Activated T-cell treated with anti-CD3 and anti-CD28 coated beads, Interleukin-2, amount 50 U/mL, for 72 hours (primary cell): ENCODE data around the gene MGRN1. TPM values are rescaled to one million over a fixed set of nuclear protein-coding genes. Genes with fewer than 3 reads are reported as not detected.

Experiments used
- ATAC-seq, 2 donors: fragments of 150-1000 bp; cut with Tn5 transposase; replicated peaks in 1 of 2; 2 replicates each; pipeline ENCODE4 v1.10.0; 2021; ENCODE audit warnings: moderate library complexity in 2 of 2, mild to moderate bottlenecking in 1 of 2
- DNase-seq, 2 donors: peaks; one replicate each; pipeline ENCODE4 v3.0.0; 2021 to 2022; ENCODE audit warnings: mixed read lengths in 1 of 2
- H3K27ac Mint-ChIP-seq: one replicate; pipeline ENCODE4 v1.8.0; 2022; ENCODE audit warnings: mild to moderate bottlenecking, moderate library complexity, mixed read lengths
- H3K27me3 Mint-ChIP-seq: one replicate; pipeline ENCODE4 v1.8.0; 2022; ENCODE audit warnings: low read depth, mixed read lengths
- H3K36me3 Mint-ChIP-seq, 2 donors: one replicate each; pipeline ENCODE4 v1.8.0; 2022; ENCODE audit warnings: mixed read lengths in 2 of 2, mild to moderate bottlenecking in 1 of 2; ENCODE audit not compliant: insufficient read depth in 2 of 2
- H3K4me1 Mint-ChIP-seq: one replicate; pipeline ENCODE4 v1.8.0; 2022; ENCODE audit warnings: low read depth, mixed read lengths
- H3K4me3 Mint-ChIP-seq, 2 donors: one replicate each; pipeline ENCODE4 v1.8.0; 2022; ENCODE audit warnings: mild to moderate bottlenecking in 2 of 2, mixed read lengths in 2 of 2, moderate library complexity in 2 of 2
- H3K9me3 Mint-ChIP-seq, 2 donors: one replicate each; pipeline ENCODE4 v1.8.0; 2022; ENCODE audit warnings: mixed read lengths in 2 of 2
- total RNA-seq, 2 donors: library from RNA; stranded (reverse); gene quantifications; one replicate each; pipeline ENCODE4 v1.2.3, GENCODE V29; 2022

Gene MGRN1
- total RNA-seq, 2 donors from 2014 or later = 107 to 116 TPM

GRCh38 chr16:4695473-4696171 lies 71.0 kb downstream of the MGRN1 start:
- Mint-ChIP-seq H3K36me3 (peaks cover 0 to 4% of the 10 kb centered on the region in 2 donors), H3K27me3 (no peaks in the 10 kb centered on the region), H3K4me1 (peaks cover 27% of the 10 kb centered on the region), H3K27ac (peak overlapping the region; percentile 44), H3K9me3 (no peaks in the 10 kb centered on the region), H3K4me3 (peak overlapping the region; percentile 34 to 81)
- DNase-seq = no peak
- no peak for ATAC-seq

- H3K9me3 Mint-ChIP-seq = no peaks in the 10 kb centered on the region
- H3K27ac Mint-ChIP-seq = no peak overlapping the region
- peaks cover 0 to 4% of the 10 kb centered on the region in 2 donors for H3K36me3 Mint-ChIP-seq
- no peak for ATAC-seq
- H3K4me3 Mint-ChIP-seq = no peak overlapping the region
- peaks cover 29% of the 10 kb centered on the region for H3K4me1 Mint-ChIP-seq
- DNase-seq = no peak
- no peaks in the 10 kb centered on the region for H3K27me3 Mint-ChIP-seq
These were observed 71.7 kb downstream of the MGRN1 start for GRCh38 chr16:4696172-4696904.

GRCh38 chr16:4696905-4697847 lies 72.5 kb downstream of the MGRN1 start:
- DNase-seq (no peak), ATAC-seq (no peak)
- H3K27ac Mint-ChIP-seq = no peak overlapping the region
- H3K4me3 Mint-ChIP-seq = no peak overlapping the region
- peaks cover 0 to 4% of the 10 kb centered on the region in 2 donors for H3K36me3 Mint-ChIP-seq
- no peaks in the 10 kb centered on the region for H3K27me3 Mint-ChIP-seq
- H3K9me3 Mint-ChIP-seq = no peaks in the 10 kb centered on the region
- peaks cover 29% of the 10 kb centered on the region for H3K4me1 Mint-ChIP-seq

GRCh38 chr16:4697848-4698291 lies 73.2 kb downstream of the MGRN1 start:
- peaks cover 22% of the 10 kb centered on the region for H3K4me1 Mint-ChIP-seq
- no peak overlapping the region for H3K27ac Mint-ChIP-seq
- H3K36me3 Mint-ChIP-seq = peaks cover 0 to 4% of the 10 kb centered on the region in 2 donors

GRCh38 chr16:4698321-4699045 lies 73.9 kb downstream of the MGRN1 start:
- H3K9me3 Mint-ChIP-seq = no peaks in the 10 kb centered on the region
- H3K27me3 Mint-ChIP-seq = no peaks in the 10 kb centered on the region
- H3K4me1 Mint-ChIP-seq = peaks cover 22% of the 10 kb centered on the region
- ATAC-seq (no peak), DNase-seq (no peak)
- H3K36me3 Mint-ChIP-seq = peaks cover 0 to 4% of the 10 kb centered on the region in 2 donors
- H3K27ac Mint-ChIP-seq = no peak overlapping the region
- no peak overlapping the region for H3K4me3 Mint-ChIP-seq

More at GRCh38 chr16:4697848-4698291, 73.2 kb downstream of the MGRN1 start:
- Mint-ChIP-seq H3K27me3 (no peaks in the 10 kb centered on the region), H3K9me3 (no peaks in the 10 kb centered on the region), H3K4me3 (no peak overlapping the region)
- DNase-seq (no peak), ATAC-seq (no peak)

GRCh38 chr16:4699046-4699556 lies 74.5 kb downstream of the MGRN1 start:
- DNase-seq (no peak), ATAC-seq (no peak)
- H3K27ac Mint-ChIP-seq = no peak overlapping the region
- H3K4me1 Mint-ChIP-seq = peaks cover 22% of the 10 kb centered on the region
- H3K36me3 Mint-ChIP-seq = peaks cover 0 to 4% of the 10 kb centered on the region in 2 donors
- H3K27me3 Mint-ChIP-seq = no peaks in the 10 kb centered on the region
- H3K4me3 Mint-ChIP-seq = no peak overlapping the region
- H3K9me3 Mint-ChIP-seq = no peaks in the 10 kb centered on the region

GRCh38 chr16:4700380-4700996 lies 75.9 kb downstream of the MGRN1 start:
- ATAC-seq (peak; percentile 78 to 81), DNase-seq (peak in 1 of 2 donors; percentile 48)
- Mint-ChIP-seq H3K9me3 (no peaks in the 10 kb centered on the region), H3K4me1 (peaks cover 19% of the 10 kb centered on the region), H3K36me3 (peaks cover 0 to 4% of the 10 kb centered on the region in 2 donors), H3K27me3 (no peaks in the 10 kb centered on the region), H3K4me3 (no peak overlapping the region), H3K27ac (no peak overlapping the region)

- no peak for ATAC-seq
- H3K27me3 Mint-ChIP-seq = no peaks in the 10 kb centered on the region
- H3K4me1 Mint-ChIP-seq = peaks cover 16% of the 10 kb centered on the region
- no peak overlapping the region for H3K27ac Mint-ChIP-seq
- H3K4me3 Mint-ChIP-seq = no peak overlapping the region
- no peaks in the 10 kb centered on the region for H3K9me3 Mint-ChIP-seq
- DNase-seq = no peak
- peaks cover 0 to 4% of the 10 kb centered on the region in 2 donors for H3K36me3 Mint-ChIP-seq
These were observed 76.5 kb downstream of the MGRN1 start for GRCh38 chr16:4700997-4701743.

GRCh38 chr16:4701791-4702465 lies 77.3 kb downstream of the MGRN1 start:
- H3K4me1 Mint-ChIP-seq = peaks cover 16% of the 10 kb centered on the region
- no peaks in the 10 kb centered on the region for H3K27me3 Mint-ChIP-seq
- H3K36me3 Mint-ChIP-seq = peaks cover 2 to 6% of the 10 kb centered on the region in 2 donors
- ATAC-seq (no peak), DNase-seq (no peak)
- no peaks in the 10 kb centered on the region for H3K9me3 Mint-ChIP-seq
- H3K27ac Mint-ChIP-seq = peak overlapping the region; percentile 33
- H3K4me3 Mint-ChIP-seq = no peak overlapping the region

GRCh38 chr16:4702466-4702808 lies 77.8 kb downstream of the MGRN1 start:
- Mint-ChIP-seq H3K36me3 (peaks cover 3 to 8% of the 10 kb centered on the region in 2 donors), H3K9me3 (no peaks in the 10 kb centered on the region), H3K27ac (peak overlapping the region; percentile 33), H3K27me3 (no peaks in the 10 kb centered on the region), H3K4me3 (no peak overlapping the region), H3K4me1 (peaks cover 16% of the 10 kb centered on the region)
- DNase-seq (no peak), ATAC-seq (no peak)

GRCh38 chr16:4703906-4704305 lies 79.3 kb downstream of the MGRN1 start:
- Mint-ChIP-seq H3K27me3 (no peaks in the 10 kb centered on the region), H3K9me3 (no peaks in the 10 kb centered on the region), H3K4me3 (no peak overlapping the region), H3K27ac (no peak overlapping the region), H3K36me3 (peaks cover 3 to 10% of the 10 kb centered on the region in 2 donors), H3K4me1 (peaks cover 16% of the 10 kb centered on the region)
- DNase-seq (no peak), ATAC-seq (no peak)
